GM19351 (cell line): ENCODE results near the gene GRID1.

Experiments
- ATAC-seq: cut with Tn5 transposase; IDR thresholded peaks from one replicate; pipeline ENCODE4 v1.9.1; 2021; ENCODE audit warnings: mild to moderate bottlenecking, moderate library complexity; ENCODE audit not compliant: unreplicated experiment

GRID1 gene

GRCh38 chr10:86316990-86317389 is 49.6 kb downstream of the GRID1 start:
- no peak for ATAC-seq

DNA sequence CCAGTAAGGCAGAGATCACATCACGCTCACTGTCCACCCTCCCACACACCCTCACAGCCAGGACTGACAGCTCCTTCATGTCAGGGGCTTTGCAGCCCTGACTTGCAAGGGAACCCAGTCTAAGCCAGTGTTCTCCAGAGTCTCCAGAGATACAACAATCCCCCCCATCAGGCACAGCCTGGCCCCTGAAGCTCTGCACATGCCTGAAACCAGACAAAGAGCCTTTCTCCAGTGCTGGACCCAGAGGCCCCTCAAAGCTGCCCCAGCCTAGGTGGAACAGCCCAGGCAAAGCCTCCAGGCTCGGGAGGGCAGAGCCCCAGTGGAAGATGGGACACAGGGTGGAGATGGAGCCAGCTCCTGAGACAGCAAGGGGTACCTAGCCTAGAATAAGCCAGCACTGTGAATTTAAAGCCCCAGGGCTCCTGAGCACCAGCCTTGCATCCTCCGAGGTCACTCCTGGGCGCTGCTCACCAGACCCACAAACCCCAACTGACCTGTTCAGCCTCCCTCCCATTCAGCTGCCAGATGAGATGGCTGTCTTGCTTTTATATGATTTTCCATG is 50.2 kb downstream of the GRID1 start:
- ATAC-seq = no peak

DNA sequence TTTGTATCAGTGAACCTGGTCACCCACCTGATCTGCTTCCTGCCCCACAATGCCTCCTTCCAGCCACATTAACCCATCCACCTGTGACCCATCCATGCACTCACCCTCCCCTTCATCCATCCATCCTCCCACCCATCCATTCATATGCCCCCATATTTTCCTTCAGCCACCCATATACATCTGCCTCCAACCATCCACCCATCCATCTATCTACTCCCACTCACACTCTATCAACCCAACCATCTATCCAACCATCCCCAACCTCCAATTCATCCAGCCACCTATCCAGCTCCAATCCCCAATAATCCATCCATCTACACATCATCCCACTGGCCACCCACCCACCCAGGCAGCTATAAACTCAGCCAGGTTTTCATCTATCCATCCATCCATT is 51.0 kb downstream of the GRID1 start:
- no peak for ATAC-seq

GRCh38 chr10:86314616-86315548 is 51.7 kb downstream of the GRID1 start:
- ATAC-seq = no peak

- ATAC-seq = no peak
Measured at GRCh38 chr10:86313621-86314041, 53.0 kb downstream of the GRID1 start.

GRCh38 chr10:86312701-86313270 is 53.8 kb downstream of the GRID1 start:
- no peak for ATAC-seq

DNA sequence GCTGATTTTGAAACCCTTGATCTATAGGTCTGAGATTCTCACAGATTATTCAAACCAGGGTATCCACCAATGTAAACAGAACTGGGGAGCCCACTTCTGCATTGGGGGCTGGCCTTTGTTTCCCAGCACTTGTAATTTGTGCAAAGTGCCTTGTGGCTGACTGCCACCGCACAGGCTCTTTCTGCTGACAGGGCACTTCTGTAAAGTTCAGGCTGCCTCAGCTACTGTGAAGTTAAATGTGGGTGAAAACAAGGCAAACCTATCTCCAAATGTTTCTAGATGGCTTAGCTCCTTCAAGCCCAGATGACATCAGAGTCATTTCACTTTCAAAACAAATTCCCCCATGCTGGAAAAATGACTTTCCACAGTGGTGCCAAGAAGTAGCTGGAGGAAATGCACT is 54.7 kb downstream of the GRID1 start:
- ATAC-seq = no peak

- ATAC-seq = no peak
Measured at GRCh38 chr10:86311190-86311589, 55.4 kb downstream of the GRID1 start.

GRCh38 chr10:86310702-86311101 is 55.9 kb downstream of the GRID1 start:
- ATAC-seq = no peak

- no peak for ATAC-seq
Measured at GRCh38 chr10:86310291-86310690, 56.3 kb downstream of the GRID1 start.

DNA sequence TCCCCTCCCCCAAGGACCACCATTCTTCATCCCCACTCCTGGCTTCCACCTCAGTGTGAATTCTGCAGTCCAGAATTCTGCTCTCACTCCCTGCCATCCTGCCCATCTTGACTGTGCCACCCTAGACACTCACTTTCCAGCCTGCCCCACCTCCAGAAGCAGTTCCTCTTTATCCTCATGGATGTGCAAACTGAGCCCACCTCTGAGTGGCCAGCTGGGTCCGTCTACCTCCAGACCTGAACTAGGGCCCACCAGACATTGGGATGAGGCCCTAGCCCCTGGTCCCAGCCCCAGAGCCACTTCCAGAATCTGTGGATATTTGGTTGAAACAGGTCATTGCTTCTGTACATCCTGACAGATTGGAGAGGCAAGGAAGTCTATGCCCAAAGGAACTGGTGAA is 58.5 kb downstream of the GRID1 start:
- no peak for ATAC-seq

GRCh38 chr10:86306628-86307278 is 59.8 kb downstream of the GRID1 start:
- no peak for ATAC-seq

GRCh38 chr10:86305521-86305920 is 61.1 kb downstream of the GRID1 start:
- no peak for ATAC-seq

DNA sequence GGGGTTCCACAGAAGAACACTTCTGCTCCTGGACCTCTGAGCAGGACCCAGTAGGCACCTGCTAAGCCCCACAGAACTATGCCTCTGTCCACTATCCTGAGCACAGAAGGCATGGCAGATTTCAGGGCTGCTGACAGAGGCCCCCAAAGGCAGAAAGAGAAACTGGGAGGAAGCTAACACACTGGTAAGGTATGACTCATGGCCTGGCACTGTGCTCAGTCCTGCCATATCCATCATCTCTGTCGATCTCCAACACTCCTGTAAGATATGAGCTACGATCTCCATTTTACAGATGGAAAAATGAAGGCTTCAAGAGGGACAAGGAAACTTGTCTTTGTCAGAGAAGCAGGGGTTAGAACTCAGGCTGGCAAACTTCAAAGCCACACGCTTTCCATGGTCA is 62.2 kb downstream of the GRID1 start:
- ATAC-seq = no peak

DNA sequence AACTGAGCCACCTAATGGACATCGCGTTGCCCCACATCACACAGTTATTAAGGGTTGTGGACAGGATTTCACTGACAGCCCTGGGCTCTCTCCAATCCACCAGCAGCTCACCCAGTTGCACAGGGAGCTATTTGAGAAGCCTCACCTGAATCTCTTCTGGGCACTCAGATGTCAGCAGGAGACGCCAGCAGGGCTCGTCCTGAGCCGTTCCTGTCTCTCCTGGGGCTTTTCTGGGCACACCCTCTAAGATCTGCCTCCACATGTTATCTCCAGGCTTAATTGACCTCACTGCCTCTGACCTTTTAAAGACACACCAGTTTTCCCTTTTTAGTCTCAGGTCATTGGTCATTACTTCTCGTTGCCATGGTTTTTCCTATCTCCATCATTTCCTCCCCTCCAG is 63.0 kb downstream of the GRID1 start:
- ATAC-seq = no peak

DNA sequence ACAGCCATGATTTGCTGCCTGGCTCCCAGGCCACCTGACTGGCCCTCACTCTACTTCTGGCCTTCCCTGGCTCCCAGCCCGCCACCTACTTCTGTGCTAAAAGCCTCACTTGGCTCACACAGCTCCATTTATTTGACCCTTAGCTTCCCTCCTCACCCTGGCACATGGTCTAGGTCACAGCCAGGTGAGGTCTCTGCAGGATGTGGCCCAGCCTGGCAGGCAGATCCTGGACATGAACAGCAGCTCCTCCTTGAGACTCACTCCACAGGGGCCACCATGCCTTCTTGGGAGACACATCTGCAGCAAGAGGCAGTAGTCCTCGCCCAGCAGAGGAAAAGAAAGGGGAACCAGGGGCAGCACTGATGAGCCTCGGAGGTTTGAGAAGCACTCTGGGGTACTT is 64.6 kb downstream of the GRID1 start:
- ATAC-seq = no peak

GRCh38 chr10:86300931-86301830 is 65.4 kb downstream of the GRID1 start:
- ATAC-seq = no peak

GRCh38 chr10:86300399-86300925 is 66.1 kb downstream of the GRID1 start:
- ATAC-seq = no peak

DNA sequence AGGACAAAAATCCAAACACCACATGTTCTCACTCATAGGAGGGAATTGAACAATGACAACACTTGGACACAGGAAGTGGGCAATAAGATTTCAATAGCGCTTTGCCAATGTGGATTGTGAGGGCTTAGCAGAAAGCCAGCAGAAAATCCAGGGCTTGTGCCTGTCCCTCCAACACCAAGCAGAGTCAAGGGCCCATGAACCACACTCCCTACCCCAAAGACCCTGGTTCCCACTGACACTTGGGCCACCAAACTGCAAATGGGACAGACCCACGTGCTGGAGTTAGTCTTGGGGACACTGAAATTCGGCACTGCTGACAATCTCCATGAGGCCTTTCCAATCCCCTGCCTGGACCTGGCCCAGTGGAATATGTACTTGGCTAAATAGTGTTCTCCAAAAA is 67.0 kb downstream of the GRID1 start:
- no peak for ATAC-seq

- ATAC-seq = no peak
Measured at GRCh38 chr10:86298501-86299001, 68.0 kb downstream of the GRID1 start.
